HG03457 (cell line): ENCODE data around the gene CTRL.

Experiments used
- ATAC-seq: cut with Tn5 transposase; IDR thresholded peaks from one replicate; pipeline ENCODE4 v1.9.1; 2021; ENCODE audit warnings: moderate number of reproducible peaks; ENCODE audit not compliant: unreplicated experiment

CTRL gene

GRCh38 chr16:67963662-67964321 is 32.1 kb upstream of the CTRL start:
- no peak for ATAC-seq

- no peak for ATAC-seq
Measured at GRCh38 chr16:67963292-67963661, 31.6 kb upstream of the CTRL start.

GRCh38 chr16:67962135-67962534 is 30.5 kb upstream of the CTRL start:
- ATAC-seq = no peak

- ATAC-seq = no peak
Measured at GRCh38 chr16:67961551-67961957, 29.9 kb upstream of the CTRL start.

GRCh38 chr16:67959536-67960329 is 28.1 kb upstream of the CTRL start:
- no peak for ATAC-seq

GRCh38 chr16:67957622-67958021 is 26.0 kb upstream of the CTRL start:
- ATAC-seq = no peak

GRCh38 chr16:67954421-67955196 is 22.9 kb upstream of the CTRL start:
- ATAC-seq = no peak

GRCh38 chr16:67953641-67954375 is 22.1 kb upstream of the CTRL start:
- ATAC-seq = no peak

- ATAC-seq = no peak
Measured at GRCh38 chr16:67951485-67951884, 19.8 kb upstream of the CTRL start.

- ATAC-seq = no peak
Measured at GRCh38 chr16:67950335-67950843, 18.7 kb upstream of the CTRL start.

GRCh38 chr16:67949645-67950044 is 18.0 kb upstream of the CTRL start:
- no peak for ATAC-seq

- no peak for ATAC-seq
Measured at GRCh38 chr16:67948015-67948414, 16.4 kb upstream of the CTRL start.

- ATAC-seq = no peak
Measured at GRCh38 chr16:67946966-67947558, 15.4 kb upstream of the CTRL start.

GRCh38 chr16:67946128-67946569 is 14.5 kb upstream of the CTRL start:
- no peak for ATAC-seq

GRCh38 chr16:67945392-67945933 is 13.8 kb upstream of the CTRL start:
- no peak for ATAC-seq

- ATAC-seq = no peak
Measured at GRCh38 chr16:67944690-67945391, 13.2 kb upstream of the CTRL start.

- no peak for ATAC-seq
Measured at GRCh38 chr16:67943619-67944504, 12.2 kb upstream of the CTRL start, which contains the start of gene LCAT. Gene LCAT (minus strand): TSS chr16:67944120. CDS start chr16:67944101, 19 bp downstream.

- ATAC-seq = no peak
Measured at GRCh38 chr16:67943256-67943618, 11.6 kb upstream of the CTRL start.
